Measurements from ENCODE around the gene UPF3B.
"Not testable (repeated sequence)": the region's sequence is repeated elsewhere in the genome, so short reads cannot be mapped to it uniquely, and the experiment has no call there.

UPF3B gene

GRCh38 chrX:119821703-119822102 is 31.1 kb downstream of the UPF3B start:
- DNase-seq = not testable (repeated sequence)

- no peak for DNase-seq
These were observed 35.6 kb downstream of the UPF3B start for GRCh38 chrX:119817130-119817690.

GRCh38 chrX:119816300-119816699 is 36.5 kb downstream of the UPF3B start:
- DNase-seq = no peak

- DNase-seq = no peak
These were observed 43.5 kb downstream of the UPF3B start for GRCh38 chrX:119809185-119809666.

GRCh38 chrX:119808461-119808860 is 44.3 kb downstream of the UPF3B start:
- not testable (repeated sequence) for DNase-seq

- no peak for DNase-seq
These were observed 50.2 kb downstream of the UPF3B start for GRCh38 chrX:119802546-119802945.

GRCh38 chrX:119801253-119802221 is 51.2 kb downstream of the UPF3B start:
- DNase-seq = no peak

GRCh38 chrX:119791437-119792231 is 61.1 kb downstream of the UPF3B start, which contains the start of gene RPL39:
TSS of gene RPL39 (minus strand) at chrX:119791630. CDS start at chrX:119791576, 54 bp downstream.
- DNase-seq = peak; percentile 89

- no peak for DNase-seq
These were observed 61.8 kb downstream of the UPF3B start for GRCh38 chrX:119790977-119791436.

- no peak for DNase-seq
These were observed 67.9 kb downstream of the UPF3B start for GRCh38 chrX:119784747-119785446.
